GM12865 (cell line): ENCODE measurements around the gene SLC25A51.

Source experiments
- DNase-seq: peaks from one replicate; pipeline ENCODE4 v3.0.0; 2010; ENCODE audit warnings: low read depth
- H3K4me3 ChIP-seq: 2 replicates; pipeline ENCODE4 v1.5.1; 2011; ENCODE audit warnings: mild to moderate bottlenecking, low read depth, low read length, control low read depth
- CTCF ChIP-seq: IDR thresholded peaks from 2 replicates; pipeline ENCODE4 v1.5.1; 2011; ENCODE audit warnings: low read length, control low read depth, low read depth, inconsistent platforms; ENCODE audit not compliant: insufficient read depth; ENCODE audit errors: missing control alignments

Gene SLC25A51

GRCh38 chr9:37919956-37920335 lies 16.0 kb upstream of the SLC25A51 start:
- no peak overlapping the region for H3K4me3 ChIP-seq
- TF ChIP-seq CTCF, result no peak
- no peak for DNase-seq

GRCh38 chr9:37919246-37919955 lies 15.5 kb upstream of the SLC25A51 start:
- DNase-seq, result no peak
- H3K4me3 ChIP-seq, result no peak overlapping the region
- TF ChIP-seq CTCF, result no peak

- no peak overlapping the region for H3K4me3 ChIP-seq
- no peak for TF ChIP-seq CTCF
- DNase-seq, result no peak
Measured at GRCh38 chr9:37918665-37919170, 14.8 kb upstream of the SLC25A51 start.

- no peak for TF ChIP-seq CTCF
- DNase-seq, result no peak
- no peak overlapping the region for H3K4me3 ChIP-seq
Measured at GRCh38 chr9:37917801-37918664, 14.1 kb upstream of the SLC25A51 start.

- H3K4me3 ChIP-seq, result no peak overlapping the region
- no peak for DNase-seq
- no peak for TF ChIP-seq CTCF
Measured at GRCh38 chr9:37917313-37917731, 13.4 kb upstream of the SLC25A51 start.

GRCh38 chr9:37916471-37917312 lies 12.8 kb upstream of the SLC25A51 start:
- no peak for TF ChIP-seq CTCF
- H3K4me3 ChIP-seq, result no peak overlapping the region
- DNase-seq, result no peak
